GM21390 (cell line): ENCODE data around the gene TGIF1.

ENCODE experiments used
- ATAC-seq: cut with Tn5 transposase; IDR thresholded peaks from one replicate; pipeline ENCODE4 v1.9.1; 2021; ENCODE audit not compliant: unreplicated experiment

Gene TGIF1

GRCh38 chr18:3480827-3481573, 31.0 kb downstream of the TGIF1 start:
- ATAC-seq: no peak

GRCh38 chr18:3481696-3482210, 31.8 kb downstream of the TGIF1 start:
- no peak for ATAC-seq

- ATAC-seq: no peak
Observed at GRCh38 chr18:3482258-3482657, 32.3 kb downstream of the TGIF1 start.

- no peak for ATAC-seq
Observed at GRCh38 chr18:3485153-3486149, 35.5 kb downstream of the TGIF1 start.

- no peak for ATAC-seq
Observed at GRCh38 chr18:3486512-3486911, 36.5 kb downstream of the TGIF1 start.

- no peak for ATAC-seq
Observed at GRCh38 chr18:3489462-3489861, 39.5 kb downstream of the TGIF1 start.

- ATAC-seq: no peak
Observed at GRCh38 chr18:3491981-3492555, 42.1 kb downstream of the TGIF1 start.

- ATAC-seq: no peak
Observed at GRCh38 chr18:3492721-3493120, 42.7 kb downstream of the TGIF1 start.

- no peak for ATAC-seq
Observed at GRCh38 chr18:3493501-3494244, 43.7 kb downstream of the TGIF1 start.

GRCh38 chr18:3494245-3494526, 44.2 kb downstream of the TGIF1 start:
- ATAC-seq: no peak

GRCh38 chr18:3494569-3494968, 44.6 kb downstream of the TGIF1 start:
- ATAC-seq: no peak

GRCh38 chr18:3495691-3496430, 45.9 kb downstream of the TGIF1 start:
- no peak for ATAC-seq

- ATAC-seq: no peak
Observed at GRCh38 chr18:3498698-3499471, 48.9 kb downstream of the TGIF1 start.

GRCh38 chr18:3499501-3499900, 49.5 kb downstream of the TGIF1 start:
- no peak for ATAC-seq

GRCh38 chr18:3500016-3500415, 50.0 kb downstream of the TGIF1 start:
- ATAC-seq: no peak

GRCh38 chr18:3502650-3503049, 52.7 kb downstream of the TGIF1 start:
- ATAC-seq: no peak

GRCh38 chr18:3504637-3505036, 54.7 kb downstream of the TGIF1 start:
- ATAC-seq: no peak

- no peak for ATAC-seq
Observed at GRCh38 chr18:3508576-3509549, 58.9 kb downstream of the TGIF1 start.
